Stimulated activated CD4-positive, alpha-beta T cell treated with anti-CD3 and anti-CD28 coated beads, TNF-alpha, amount 100 ng/mL, for 24 hours (primary cell): ENCODE data around the gene PLCG1.
"Not testable (repeated sequence)": the region's sequence is repeated elsewhere in the genome, so short reads cannot be mapped to it uniquely, and the experiment has no call there.

Source experiments
- DNase-seq, 3 experiments: peaks; one replicate each; pipeline ENCODE4 v3.0.0-alpha.2; 2020; ENCODE audit warnings: low read depth in 3 of 3

The PLCG1 gene

GRCh38 chr20:41136680-41137613 lies at the start of gene PLCG1:
PLCG1 (plus strand) TSS chr20:41137543; CDS start chr20:41137642, 99 bp downstream.
- peak; percentile 73 to 88 (median 77) for DNase-seq

GRCh38 chr20:41087777-41088176 lies 49.6 kb upstream of the PLCG1 start:
- DNase-seq, result no peak

- no peak for DNase-seq
These were observed 47.8 kb upstream of the PLCG1 start for GRCh38 chr20:41089555-41089954.

GRCh38 chr20:41091927-41092326 lies 45.4 kb upstream of the PLCG1 start:
- no peak for DNase-seq

- no peak for DNase-seq
These were observed 42.8 kb upstream of the PLCG1 start for GRCh38 chr20:41094353-41095055.

GRCh38 chr20:41095110-41095969 lies 42.0 kb upstream of the PLCG1 start:
- peak; percentile 25 to 32 (median 31) for DNase-seq

GRCh38 chr20:41098703-41099250 lies 38.6 kb upstream of the PLCG1 start:
- DNase-seq, result no peak

GRCh38 chr20:41100001-41100480 lies 37.3 kb upstream of the PLCG1 start:
- no peak for DNase-seq

- DNase-seq, result no peak
These were observed 35.7 kb upstream of the PLCG1 start for GRCh38 chr20:41101660-41102059.

- no peak for DNase-seq
These were observed 28.8 kb upstream of the PLCG1 start for GRCh38 chr20:41108531-41108930.

GRCh38 chr20:41110012-41110411 lies 27.3 kb upstream of the PLCG1 start:
- no peak for DNase-seq

- DNase-seq, result no peak
These were observed 26.3 kb upstream of the PLCG1 start for GRCh38 chr20:41110930-41111577.

GRCh38 chr20:41111578-41111951 lies 25.8 kb upstream of the PLCG1 start:
- no peak for DNase-seq

GRCh38 chr20:41116282-41116956 lies 20.9 kb upstream of the PLCG1 start:
- DNase-seq, result no peak

- DNase-seq, result not testable (repeated sequence)
These were observed 19.2 kb upstream of the PLCG1 start for GRCh38 chr20:41118159-41118558.

GRCh38 chr20:41118632-41119031 lies 18.7 kb upstream of the PLCG1 start:
- no peak for DNase-seq

GRCh38 chr20:41119614-41120561 lies 17.5 kb upstream of the PLCG1 start:
- no peak for DNase-seq

GRCh38 chr20:41121399-41121798 lies 15.9 kb upstream of the PLCG1 start:
- no peak for DNase-seq

- no peak for DNase-seq
These were observed 13.7 kb upstream of the PLCG1 start for GRCh38 chr20:41123631-41124030.
